Ishikawa (cell line): ENCODE data around the gene CYP27A1.

Experiments
- CEBPB ChIP-seq: IDR thresholded peaks from 2 replicates; pipeline ENCODE4 v1.6.1; 2012
- CREB1 ChIP-seq: IDR thresholded peaks from 2 replicates; pipeline ENCODE4 v1.6.1; 2012; ENCODE audit warnings: low read depth
- EP300 ChIP-seq: IDR thresholded peaks from 2 replicates; pipeline ENCODE4 v1.6.1; 2012; ENCODE audit warnings: borderline replicate concordance
- FOXM1 ChIP-seq: IDR thresholded peaks from 2 replicates; pipeline ENCODE4 v1.6.1; 2012; ENCODE audit warnings: low read depth, borderline replicate concordance
- NFIC ChIP-seq: IDR thresholded peaks from 2 replicates; pipeline ENCODE4 v1.6.1; 2012
- TAF1 ChIP-seq: IDR thresholded peaks from 2 replicates; pipeline ENCODE4 v1.6.1; 2012; ENCODE audit warnings: low read depth, mild to moderate bottlenecking
- TCF12 ChIP-seq: IDR thresholded peaks from 2 replicates; pipeline ENCODE4 v1.6.1; 2012; ENCODE audit warnings: low read depth
- YY1 ChIP-seq: IDR thresholded peaks from 2 replicates; pipeline ENCODE4 v1.6.1; 2012; ENCODE audit warnings: low read depth
- TF ChIP-seq, protein P1 (sequence below): IDR thresholded peaks from 2 replicates; pipeline ENCODE4 v1.6.1; 2012
- TF ChIP-seq, protein P2 (sequence below): IDR thresholded peaks from 2 replicates; pipeline ENCODE4 v1.6.1; 2012
- TF ChIP-seq, protein P3 (sequence below): IDR thresholded peaks from 2 replicates; pipeline ENCODE4 v1.6.1; 2012; ENCODE audit warnings: low read depth, mild to moderate bottlenecking

- TF ChIP-seq, protein P1, sequence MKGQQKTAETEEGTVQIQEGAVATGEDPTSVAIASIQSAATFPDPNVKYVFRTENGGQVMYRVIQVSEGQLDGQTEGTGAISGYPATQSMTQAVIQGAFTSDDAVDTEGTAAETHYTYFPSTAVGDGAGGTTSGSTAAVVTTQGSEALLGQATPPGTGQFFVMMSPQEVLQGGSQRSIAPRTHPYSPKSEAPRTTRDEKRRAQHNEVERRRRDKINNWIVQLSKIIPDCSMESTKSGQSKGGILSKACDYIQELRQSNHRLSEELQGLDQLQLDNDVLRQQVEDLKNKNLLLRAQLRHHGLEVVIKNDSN = no peak
- TF ChIP-seq CREB1 (no peak), TAF1 (no peak), NFIC (no peak), CEBPB (no peak), TCF12 (no peak), FOXM1 (no peak), EP300 (no peak), YY1 (no peak)
- TF ChIP-seq, protein P2, sequence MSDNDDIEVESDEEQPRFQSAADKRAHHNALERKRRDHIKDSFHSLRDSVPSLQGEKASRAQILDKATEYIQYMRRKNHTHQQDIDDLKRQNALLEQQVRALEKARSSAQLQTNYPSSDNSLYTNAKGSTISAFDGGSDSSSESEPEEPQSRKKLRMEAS = no peak
- TF ChIP-seq, protein P3, sequence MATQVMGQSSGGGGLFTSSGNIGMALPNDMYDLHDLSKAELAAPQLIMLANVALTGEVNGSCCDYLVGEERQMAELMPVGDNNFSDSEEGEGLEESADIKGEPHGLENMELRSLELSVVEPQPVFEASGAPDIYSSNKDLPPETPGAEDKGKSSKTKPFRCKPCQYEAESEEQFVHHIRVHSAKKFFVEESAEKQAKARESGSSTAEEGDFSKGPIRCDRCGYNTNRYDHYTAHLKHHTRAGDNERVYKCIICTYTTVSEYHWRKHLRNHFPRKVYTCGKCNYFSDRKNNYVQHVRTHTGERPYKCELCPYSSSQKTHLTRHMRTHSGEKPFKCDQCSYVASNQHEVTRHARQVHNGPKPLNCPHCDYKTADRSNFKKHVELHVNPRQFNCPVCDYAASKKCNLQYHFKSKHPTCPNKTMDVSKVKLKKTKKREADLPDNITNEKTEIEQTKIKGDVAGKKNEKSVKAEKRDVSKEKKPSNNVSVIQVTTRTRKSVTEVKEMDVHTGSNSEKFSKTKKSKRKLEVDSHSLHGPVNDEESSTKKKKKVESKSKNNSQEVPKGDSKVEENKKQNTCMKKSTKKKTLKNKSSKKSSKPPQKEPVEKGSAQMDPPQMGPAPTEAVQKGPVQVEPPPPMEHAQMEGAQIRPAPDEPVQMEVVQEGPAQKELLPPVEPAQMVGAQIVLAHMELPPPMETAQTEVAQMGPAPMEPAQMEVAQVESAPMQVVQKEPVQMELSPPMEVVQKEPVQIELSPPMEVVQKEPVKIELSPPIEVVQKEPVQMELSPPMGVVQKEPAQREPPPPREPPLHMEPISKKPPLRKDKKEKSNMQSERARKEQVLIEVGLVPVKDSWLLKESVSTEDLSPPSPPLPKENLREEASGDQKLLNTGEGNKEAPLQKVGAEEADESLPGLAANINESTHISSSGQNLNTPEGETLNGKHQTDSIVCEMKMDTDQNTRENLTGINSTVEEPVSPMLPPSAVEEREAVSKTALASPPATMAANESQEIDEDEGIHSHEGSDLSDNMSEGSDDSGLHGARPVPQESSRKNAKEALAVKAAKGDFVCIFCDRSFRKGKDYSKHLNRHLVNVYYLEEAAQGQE = no peak
Observed at GRCh38 chr2:218856167-218856895, 74.4 kb downstream of the CYP27A1 start.
